IMR-90 (cell line): ENCODE measurements around the gene AP3B1. TPM values are rescaled to one million over a fixed set of nuclear protein-coding genes. Genes with fewer than 3 reads are reported as not detected.

Experiments
- ATAC-seq: fragments of 200-7000 bp; cut with Tn5 transposase; 2 replicates; pipeline ENCODE4 v1.9.1; 2020; ENCODE audit warnings: low read depth, mild to moderate bottlenecking, moderate library complexity
- BruUV-seq: library from RNA; stranded (reverse); fragments of 400-500 nt; replicated peaks from 2 replicates; lab custom pipeline; 2021; lab: Mats Ljungman, UMichigan
- CTCF ChIA-PET: fragments of 300-600 bp; formaldehyde crosslinking; extraction: SDS; loops from one replicate; lab custom pipeline; 2021; ENCODE audit warnings: antibody characterized with exemption; lab: Yijun Ruan, JAX
- POLR2A ChIA-PET: fragments of 300-600 bp; sonication (Branson Sonifier 250); formaldehyde crosslinking; loops from one replicate; lab custom pipeline; 2022; ENCODE audit warnings: antibody characterized with exemption; ENCODE audit not compliant: unreplicated experiment; lab: Charles Lee
- DNase-seq: peaks from one replicate; pipeline ENCODE4 v3.0.0; 2013
- H2AFZ ChIP-seq: replicated peaks from 2 replicates; pipeline ENCODE3; 2013; ENCODE audit warnings: low read length, mild to moderate bottlenecking; ENCODE audit not compliant: poor library complexity
- H2AK5ac ChIP-seq: 2 replicates; pipeline ENCODE4 v1.6.1; 2013; ENCODE audit warnings: low read depth, low read length, inconsistent platforms
- H2AK9ac ChIP-seq: replicated peaks from 2 replicates; pipeline ENCODE3; 2013; ENCODE audit warnings: mild to moderate bottlenecking, low read depth, low read length, moderate library complexity; ENCODE audit not compliant: poor library complexity
- H2BK120ac ChIP-seq: 2 replicates; pipeline ENCODE4 v1.6.1; 2013; ENCODE audit warnings: low read depth, low read length, inconsistent platforms
- H2BK15ac ChIP-seq: 3 replicates; pipeline ENCODE4 v1.6.1; 2013; ENCODE audit warnings: low read depth, low read length, inconsistent platforms
- H2BK20ac ChIP-seq: 2 replicates; pipeline ENCODE4 v1.6.1; 2013; ENCODE audit warnings: low read depth, mild to moderate bottlenecking, inconsistent platforms, low read length, moderate library complexity
- H2BK5ac ChIP-seq: 2 replicates; pipeline ENCODE4 v1.6.1; 2013; ENCODE audit warnings: mild to moderate bottlenecking, low read depth, low read length, inconsistent platforms; ENCODE audit not compliant: poor library complexity, severe bottlenecking
- H3K14ac ChIP-seq: replicated peaks from 2 replicates; pipeline ENCODE4 v1.6.1; 2013; ENCODE audit warnings: low read depth, low read length, inconsistent platforms
- H3K18ac ChIP-seq: 2 replicates; pipeline ENCODE4 v1.6.1; 2013; ENCODE audit warnings: low read depth, low read length, control low read depth
- H3K23ac ChIP-seq: 2 replicates; pipeline ENCODE4 v1.6.1; 2013; ENCODE audit warnings: low read depth, low read length, inconsistent platforms
- H3K27ac ChIP-seq: 2 replicates; pipeline ENCODE4 v1.5.1; 2013; ENCODE audit warnings: mild to moderate bottlenecking, control low read depth, low read length; ENCODE audit not compliant: insufficient read depth
- H3K27me3 ChIP-seq: 2 replicates; pipeline ENCODE4 v1.6.1; 2013; ENCODE audit warnings: low read length; ENCODE audit not compliant: control insufficient read depth, insufficient read depth
- H3K36me3 ChIP-seq: 2 replicates; pipeline ENCODE4 v1.6.1; 2013; ENCODE audit warnings: low read length, mixed read lengths; ENCODE audit not compliant: control insufficient read depth, insufficient read depth
- H3K4ac ChIP-seq: 2 replicates; pipeline ENCODE4 v1.6.1; 2013; ENCODE audit warnings: low read depth, low read length, inconsistent platforms
- H3K4me1 ChIP-seq: 2 replicates; pipeline ENCODE4 v1.6.1; 2013; ENCODE audit warnings: low read length, mixed read lengths; ENCODE audit not compliant: control insufficient read depth, insufficient read depth
- H3K4me2 ChIP-seq: 2 replicates; pipeline ENCODE4 v1.6.1; 2013; ENCODE audit warnings: low read depth, mild to moderate bottlenecking, control low read depth, low read length, moderate library complexity
- H3K4me3 ChIP-seq: 2 replicates; pipeline ENCODE4 v1.5.1; 2013; ENCODE audit warnings: low read depth, mild to moderate bottlenecking, control low read depth, low read length, moderate library complexity; ENCODE audit not compliant: insufficient read depth
- H3K56ac ChIP-seq: 2 replicates; pipeline ENCODE4 v1.6.1; 2013; ENCODE audit warnings: low read length, inconsistent platforms; ENCODE audit not compliant: insufficient read depth; ENCODE audit errors: extremely low read depth
- H3K79me1 ChIP-seq, 2 experiments: 2 replicates each; pipeline ENCODE4 v1.6.1; 2013; ENCODE audit warnings: low read length in 2 of 2, inconsistent platforms in 1 of 2, low read depth in 1 of 2
- H3K9ac ChIP-seq: 2 replicates; pipeline ENCODE4 v1.6.1; 2013; ENCODE audit warnings: low read depth, low read length, control low read depth
- H3K9me1 ChIP-seq: 2 replicates; pipeline ENCODE4 v1.6.1; 2013; ENCODE audit warnings: low read length, inconsistent platforms; ENCODE audit not compliant: insufficient read depth
- H3K9me3 ChIP-seq: 2 replicates; pipeline ENCODE4 v1.6.1; 2013; ENCODE audit warnings: low read length; ENCODE audit not compliant: control insufficient read depth, insufficient read depth
- H4K20me1 ChIP-seq: 2 replicates; pipeline ENCODE4 v1.6.1; 2013; ENCODE audit warnings: low read length, inconsistent platforms; ENCODE audit not compliant: insufficient read depth
- H4K5ac ChIP-seq: 2 replicates; pipeline ENCODE4 v1.6.1; 2013; ENCODE audit warnings: mild to moderate bottlenecking, low read depth, low read length, control low read depth
- H4K8ac ChIP-seq, 2 experiments: 2 replicates each; pipeline ENCODE4 v1.6.1; 2013; ENCODE audit warnings: low read depth in 2 of 2, low read length in 2 of 2, control low read depth in 1 of 2, inconsistent platforms in 1 of 2
- H4K91ac ChIP-seq: 2 replicates; pipeline ENCODE4 v1.6.1; 2013; ENCODE audit warnings: low read depth, low read length, inconsistent platforms; ENCODE audit not compliant: insufficient read depth
- BHLHE40 ChIP-seq: fragments of 150-350 bp; IDR thresholded peaks from 2 replicates; pipeline ENCODE4 v1.6.1; 2016; ENCODE audit warnings: mild to moderate bottlenecking, low read depth, low read length
- CEBPB ChIP-seq: IDR thresholded peaks from 2 replicates; pipeline ENCODE4 v1.6.1; 2012; ENCODE audit warnings: low read depth, low read length, improper control_type of control experiment
- CHD1 ChIP-seq: IDR thresholded peaks from 2 replicates; pipeline ENCODE4 v1.6.1; 2012; ENCODE audit warnings: low read depth, low read length, improper control_type of control experiment
- CTCF ChIP-seq: conservative IDR thresholded peaks from 2 replicates; pipeline ENCODE4 v1.5.1; 2012; ENCODE audit warnings: mild to moderate bottlenecking, low read depth, low read length, improper control_type of control experiment
- FOS ChIP-seq: fragments of 150-350 bp; IDR thresholded peaks from 2 replicates; pipeline ENCODE4 v1.6.1; 2016; ENCODE audit warnings: low read depth, low read length
- MAFK ChIP-seq: IDR thresholded peaks from 2 replicates; pipeline ENCODE4 v1.6.1; 2012; ENCODE audit warnings: low read depth, low read length, improper control_type of control experiment
- MAZ ChIP-seq: IDR thresholded peaks from 2 replicates; pipeline ENCODE4 v1.6.1; 2012; ENCODE audit warnings: low read depth, mild to moderate bottlenecking, low read length, improper control_type of control experiment, moderate library complexity, borderline replicate concordance
- NFE2L2 ChIP-seq: fragments of 150-350 bp; IDR thresholded peaks from 2 replicates; pipeline ENCODE4 v1.6.1; 2016; ENCODE audit warnings: low read depth, mild to moderate bottlenecking, low read length
- RCOR1 ChIP-seq: IDR thresholded peaks from 2 replicates; pipeline ENCODE4 v1.6.1; 2012; ENCODE audit warnings: mild to moderate bottlenecking, low read length, improper control_type of control experiment; ENCODE audit not compliant: insufficient replicate concordance
- RFX5 ChIP-seq: IDR thresholded peaks from 2 replicates; pipeline ENCODE4 v1.8.0; 2012; ENCODE audit warnings: low read depth, mild to moderate bottlenecking, low read length, moderate library complexity
- SMC3 ChIP-seq: fragments of 150-350 bp; IDR thresholded peaks from 2 replicates; pipeline ENCODE4 v1.6.1; 2016; ENCODE audit warnings: low read depth, mild to moderate bottlenecking, antibody characterized with exemption, low read length, moderate library complexity
- WGBS, 2 experiments: methylation state at CpG; one replicate each; pipeline versions ENCODE4 v1.1.5 to v1.1.7; 2013; ENCODE audit warnings: missing lambda C conversion rate in 2 of 2; ENCODE audit not compliant: insufficient read length in 1 of 2; ENCODE audit errors: extremely low coverage in 2 of 2; 5-methylcytosine and 5-hydroxymethylcytosine counted together
- dilution Hi-C: fragments of 300-500 bp; cut with HindIII; formaldehyde crosslinking; loops from one replicate; pipeline ENCODE4 v1.14.3; 2018; ENCODE audit warnings: low sequenced_read_pairs; ENCODE audit not compliant: unreplicated experiment
- in situ Hi-C: fragments of 300-500 bp; cut with MboI; formaldehyde crosslinking; loops from 3 replicates; pipeline ENCODE4 v1.14.3; 2019; ENCODE audit warnings: low sequenced_read_pairs, inconsistent platforms, mixed read lengths
- intact Hi-C: fragments of 100-400 bp; cut with micrococcal nuclease; formaldehyde crosslinking; loops from 2 replicates; pipeline ENCODE4 v1.10.0; 2022
- polyA plus RNA-seq, 3 experiments: library from polyadenylated mRNA; depleted of rRNA; stranded (reverse); fragments of >200 nt; gene quantifications; 2 replicates each; pipeline ENCODE4 v1.2.3, GENCODE V29; 2012; ENCODE audit warnings: low replicate concordance in 1 of 3
- total RNA-seq: library from RNA; depleted of rRNA; stranded (reverse); fragments of >200 nt; gene quantifications from 2 replicates; pipeline ENCODE4 v1.2.3, GENCODE V29; 2012

The AP3B1 gene
- total and polyA plus RNA-seq, 2 of the 4 experiments (the other 2 are of a cell fraction) = 33.1 to 59.0 TPM

- H3K14ac ChIP-seq = no peak overlapping the region
- H3K4me3 ChIP-seq = no peak overlapping the region
- no peak overlapping the region for H3K4ac ChIP-seq
- no peak for ATAC-seq
- H3K27me3 ChIP-seq = peaks cover 39% of the 10 kb centered on the region
- no peak overlapping the region for H2AK5ac ChIP-seq
- no peak overlapping the region for H3K56ac ChIP-seq
- CTCF ChIA-PET = interaction anchor here (1.0 kb wide), 1 partner anchor 14 kb away, joined by 3 read pairs; no protein-coding TSS in a partner anchor
- H2AK9ac ChIP-seq = no peak overlapping the region
- no peak overlapping the region for H2BK15ac ChIP-seq
- H3K9ac ChIP-seq = no peak overlapping the region
- in situ Hi-C loops (no loop called here), intact Hi-C loops (no loop called here), dilution Hi-C loops (no loop called here)
- no peak for DNase-seq
- no peak overlapping the region for H2BK120ac ChIP-seq
- no TSS peak for BruUV-seq
- no peak overlapping the region for H4K91ac ChIP-seq
- H2AFZ ChIP-seq = no peak overlapping the region
- no peaks in the 10 kb centered on the region for H4K20me1 ChIP-seq
- H3K79me1 ChIP-seq = no peaks in the 10 kb centered on the region
- H2BK20ac ChIP-seq = no peak overlapping the region
- H3K27ac ChIP-seq = no peak overlapping the region
- no peaks in the 10 kb centered on the region for H3K9me1 ChIP-seq
- no peak overlapping the region for H3K18ac ChIP-seq
- POLR2A ChIA-PET = no interaction called here
- no peak overlapping the region for H4K5ac ChIP-seq
- H4K8ac ChIP-seq = no peak overlapping the region
- H3K4me1 ChIP-seq = no peaks in the 10 kb centered on the region
- 53% methylated on average over 2 of the region's 20 CpGs; no CpG with 5 or more reads in 1 of the 2 experiments for WGBS, 2 experiments
- H3K23ac ChIP-seq = no peak overlapping the region
- H3K9me3 ChIP-seq = 0 out of 2 replicates have a peak, but pooled peaks cover 2% of the 10 kb centered on the region
- H2BK5ac ChIP-seq = no peak overlapping the region
- H3K4me2 ChIP-seq = no peak overlapping the region
- no peak for TF ChIP-seq FOS
- no peak for TF ChIP-seq SMC3
- TF ChIP-seq CTCF = no peak
- TF ChIP-seq MAZ = no peak
- no peak for TF ChIP-seq NFE2L2
- TF ChIP-seq CHD1 = no peak
- no peak for TF ChIP-seq MAFK
- TF ChIP-seq CEBPB = no peak
- TF ChIP-seq BHLHE40 = no peak
- no peak for TF ChIP-seq RCOR1
- TF ChIP-seq RFX5 = no peak
- no peaks in the 10 kb centered on the region for H3K36me3 ChIP-seq
Measured at GRCh38 chr5:77957516-77957915, 337.0 kb downstream of the AP3B1 start.
